Measurements from ENCODE around the gene CACNG5. TPM values are rescaled to one million over a fixed set of nuclear protein-coding genes. Genes with fewer than 3 reads are reported as not detected.

CACNG5 gene
- total RNA-seq, 4 donors from 2014 or later = not detected

GRCh38 chr17:66834426-66834918 is 445 bp upstream of the CACNG5 start:
- Histone ChIP-seq H3K27ac (no peak overlapping the region), H3K9me3 (no peaks in the 10 kb centered on the region), H3K27me3 (peaks cover 4 to 90% (median 9%) of the 10 kb centered on the region in 4 donors), H3K4me3 (no peak overlapping the region), H3K36me3 (no peaks in the 10 kb centered on the region), H3K4me1 (peaks cover 0 to 6% (median 0%) of the 10 kb centered on the region in 3 donors)
- TF ChIP-seq, protein P1, sequence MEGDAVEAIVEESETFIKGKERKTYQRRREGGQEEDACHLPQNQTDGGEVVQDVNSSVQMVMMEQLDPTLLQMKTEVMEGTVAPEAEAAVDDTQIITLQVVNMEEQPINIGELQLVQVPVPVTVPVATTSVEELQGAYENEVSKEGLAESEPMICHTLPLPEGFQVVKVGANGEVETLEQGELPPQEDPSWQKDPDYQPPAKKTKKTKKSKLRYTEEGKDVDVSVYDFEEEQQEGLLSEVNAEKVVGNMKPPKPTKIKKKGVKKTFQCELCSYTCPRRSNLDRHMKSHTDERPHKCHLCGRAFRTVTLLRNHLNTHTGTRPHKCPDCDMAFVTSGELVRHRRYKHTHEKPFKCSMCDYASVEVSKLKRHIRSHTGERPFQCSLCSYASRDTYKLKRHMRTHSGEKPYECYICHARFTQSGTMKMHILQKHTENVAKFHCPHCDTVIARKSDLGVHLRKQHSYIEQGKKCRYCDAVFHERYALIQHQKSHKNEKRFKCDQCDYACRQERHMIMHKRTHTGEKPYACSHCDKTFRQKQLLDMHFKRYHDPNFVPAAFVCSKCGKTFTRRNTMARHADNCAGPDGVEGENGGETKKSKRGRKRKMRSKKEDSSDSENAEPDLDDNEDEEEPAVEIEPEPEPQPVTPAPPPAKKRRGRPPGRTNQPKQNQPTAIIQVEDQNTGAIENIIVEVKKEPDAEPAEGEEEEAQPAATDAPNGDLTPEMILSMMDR (IDR thresholded peaks at IDR 0.05) = no peak
- no peak for TF ChIP-seq POLR2A (IDR thresholded peaks at IDR 0.05)
- DNase-seq = no peak
- 45 to 58% methylated on average over 5 of the region's 7 CpGs for WGBS, 2 donors
- intact Hi-C loops (cut with DNase I) = no loop called here

- peaks cover 4 to 90% (median 9%) of the 10 kb centered on the region in 4 donors for H3K27me3 ChIP-seq
- H3K4me3 ChIP-seq = no peak overlapping the region
- H3K4me1 ChIP-seq = peaks cover 0 to 6% (median 0%) of the 10 kb centered on the region in 3 donors
- H3K27ac ChIP-seq = no peak overlapping the region
- WGBS, 2 donors = 29 to 77% methylated on average over 3 to 5 of the region's 16 CpGs
- TF ChIP-seq, protein P1 (IDR thresholded peaks at IDR 0.05) = no peak
- TF ChIP-seq POLR2A (IDR thresholded peaks at IDR 0.05) = no peak
- intact Hi-C loops (cut with DNase I) = no loop called here
- no peak for DNase-seq
- no peaks in the 10 kb centered on the region for H3K9me3 ChIP-seq
- H3K36me3 ChIP-seq = no peaks in the 10 kb centered on the region
These were observed 559 bp downstream of the CACNG5 start for GRCh38 chr17:66835476-66835875.

- H3K27me3 ChIP-seq = peaks cover 4 to 88% (median 9%) of the 10 kb centered on the region in 4 donors
- DNase-seq = no peak
- H3K4me1 ChIP-seq = peaks cover 0 to 6% (median 0%) of the 10 kb centered on the region in 3 donors
- H3K36me3 ChIP-seq = no peaks in the 10 kb centered on the region
- intact Hi-C loops (cut with DNase I) = no loop called here
- no peak overlapping the region for H3K4me3 ChIP-seq
- TF ChIP-seq, protein P1 (IDR thresholded peaks at IDR 0.05) = no peak
- no peak for TF ChIP-seq POLR2A (IDR thresholded peaks at IDR 0.05)
- H3K27ac ChIP-seq = no peak overlapping the region
- 51 to 58% methylated on average over 2 to 5 of the region's 11 CpGs for WGBS, 2 donors
- H3K9me3 ChIP-seq = no peaks in the 10 kb centered on the region
These were observed 1.4 kb downstream of the CACNG5 start for GRCh38 chr17:66836063-66837005.

DNA sequence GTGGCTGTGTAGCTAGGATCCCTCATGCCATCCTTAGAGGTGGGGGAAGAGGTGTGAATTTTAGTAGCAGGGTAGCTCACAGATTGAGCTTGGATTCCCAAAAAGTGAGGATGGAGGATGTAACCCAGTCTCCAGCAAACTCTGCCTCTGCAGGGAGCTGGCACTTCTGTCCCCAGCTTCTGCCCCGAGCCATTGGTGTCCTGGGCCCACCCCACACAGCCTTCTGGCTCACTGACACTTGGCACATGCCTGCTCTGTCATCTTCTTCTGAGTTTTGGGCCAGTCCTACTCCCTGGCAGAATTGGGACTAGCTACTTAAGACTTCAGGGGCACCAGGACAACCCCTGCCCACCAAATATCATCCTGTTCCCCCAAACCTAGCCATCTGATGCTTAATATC is 2.3 kb downstream of the CACNG5 start:
- Histone ChIP-seq H3K9me3 (no peaks in the 10 kb centered on the region), H3K27ac (no peak overlapping the region), H3K27me3 (peaks cover 4 to 79% (median 9%) of the 10 kb centered on the region in 4 donors), H3K36me3 (no peaks in the 10 kb centered on the region), H3K4me3 (no peak overlapping the region), H3K4me1 (peaks cover 0 to 6% (median 0%) of the 10 kb centered on the region in 3 donors)
- no peak for TF ChIP-seq POLR2A (IDR thresholded peaks at IDR 0.05)
- TF ChIP-seq, protein P1 (IDR thresholded peaks at IDR 0.05) = no peak
- no peak for DNase-seq
- 75% methylated on average over 1 of the region's 1 CpG; no CpG with 5 or more reads in 1 of the 2 donors for WGBS, 2 donors
- intact Hi-C loops (cut with DNase I) = no loop called here
